Measurements from ENCODE around the gene GMDS. TPM values are rescaled to one million over a fixed set of nuclear protein-coding genes. Genes with fewer than 3 reads are reported as not detected.
A peak's percentile ranks its signal among the peaks of the same experiment; 100 is the strongest.

The GMDS gene
- total and polyA plus RNA-seq, 2 experiments from 2014 or later = 30.1 to 36.5 TPM

- Histone ChIP-seq H3K4me2 (peak overlapping the region; percentile 56), H3K27me3 (ENCODE audit: insufficient read depth) (no peaks in the 10 kb centered on the region), H3K79me2 (replicated peaks; ENCODE audit: insufficient read depth) (no peaks in the 10 kb centered on the region), H3K4me1 (ENCODE audit: insufficient read depth) (peaks cover 49% of the 10 kb centered on the region), H3K27ac (ENCODE audit: low read depth) (no peak overlapping the region), H3K4me3 (no peak overlapping the region), H2AFZ (no peak overlapping the region), H3F3A (replicated peaks; ENCODE audit: low read depth) (no peaks in the 10 kb centered on the region), H4K20me1 (replicated peaks; ENCODE audit: insufficient read depth) (no peaks in the 10 kb centered on the region), H3K36me3 (ENCODE audit: insufficient read depth) (no peaks in the 10 kb centered on the region), H3K9me2 (ENCODE audit: insufficient read depth) (no peaks in the 10 kb centered on the region)
- H3K27me3 Mint-ChIP-seq (ENCODE audit: insufficient read depth, low read depth, poor library complexity) = peaks cover 1% of the 10 kb centered on the region
- TF ChIP-seq NANOG (IDR thresholded peaks at IDR 0.05; ENCODE audit: borderline replicate concordance) = no peak
- no peak for TF ChIP-seq ZNF114 (CRISPR knock-in tag; IDR thresholded peaks at IDR 0.05)
- no peak for TF ChIP-seq CTCF (conservative IDR thresholded peaks at IDR 0.05; ENCODE audit: low read depth in 2 of 2)
- TF ChIP-seq STAT1 (IDR thresholded peaks at IDR 0.05; ENCODE audit: unreplicated experiment) = no peak
- no peak for TF ChIP-seq EZH2phosphoT487 (IDR thresholded peaks at IDR 0.05; ENCODE audit: unreplicated experiment)
- no peak for TF ChIP-seq EZH2 (IDR thresholded peaks at IDR 0.05; ENCODE audit: low read depth, unreplicated experiment)
- TF ChIP-seq JUNB (IDR thresholded peaks at IDR 0.05; ENCODE audit: unreplicated experiment) = no peak
- no peak for TF ChIP-seq POLR2AphosphoS5 (IDR thresholded peaks at IDR 0.05; ENCODE audit: low read depth)
- TF ChIP-seq, protein P1, sequence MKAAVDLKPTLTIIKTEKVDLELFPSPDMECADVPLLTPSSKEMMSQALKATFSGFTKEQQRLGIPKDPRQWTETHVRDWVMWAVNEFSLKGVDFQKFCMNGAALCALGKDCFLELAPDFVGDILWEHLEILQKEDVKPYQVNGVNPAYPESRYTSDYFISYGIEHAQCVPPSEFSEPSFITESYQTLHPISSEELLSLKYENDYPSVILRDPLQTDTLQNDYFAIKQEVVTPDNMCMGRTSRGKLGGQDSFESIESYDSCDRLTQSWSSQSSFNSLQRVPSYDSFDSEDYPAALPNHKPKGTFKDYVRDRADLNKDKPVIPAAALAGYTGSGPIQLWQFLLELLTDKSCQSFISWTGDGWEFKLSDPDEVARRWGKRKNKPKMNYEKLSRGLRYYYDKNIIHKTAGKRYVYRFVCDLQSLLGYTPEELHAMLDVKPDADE (IDR thresholded peaks at IDR 0.05) = no peak
- TF ChIP-seq, protein P2, sequence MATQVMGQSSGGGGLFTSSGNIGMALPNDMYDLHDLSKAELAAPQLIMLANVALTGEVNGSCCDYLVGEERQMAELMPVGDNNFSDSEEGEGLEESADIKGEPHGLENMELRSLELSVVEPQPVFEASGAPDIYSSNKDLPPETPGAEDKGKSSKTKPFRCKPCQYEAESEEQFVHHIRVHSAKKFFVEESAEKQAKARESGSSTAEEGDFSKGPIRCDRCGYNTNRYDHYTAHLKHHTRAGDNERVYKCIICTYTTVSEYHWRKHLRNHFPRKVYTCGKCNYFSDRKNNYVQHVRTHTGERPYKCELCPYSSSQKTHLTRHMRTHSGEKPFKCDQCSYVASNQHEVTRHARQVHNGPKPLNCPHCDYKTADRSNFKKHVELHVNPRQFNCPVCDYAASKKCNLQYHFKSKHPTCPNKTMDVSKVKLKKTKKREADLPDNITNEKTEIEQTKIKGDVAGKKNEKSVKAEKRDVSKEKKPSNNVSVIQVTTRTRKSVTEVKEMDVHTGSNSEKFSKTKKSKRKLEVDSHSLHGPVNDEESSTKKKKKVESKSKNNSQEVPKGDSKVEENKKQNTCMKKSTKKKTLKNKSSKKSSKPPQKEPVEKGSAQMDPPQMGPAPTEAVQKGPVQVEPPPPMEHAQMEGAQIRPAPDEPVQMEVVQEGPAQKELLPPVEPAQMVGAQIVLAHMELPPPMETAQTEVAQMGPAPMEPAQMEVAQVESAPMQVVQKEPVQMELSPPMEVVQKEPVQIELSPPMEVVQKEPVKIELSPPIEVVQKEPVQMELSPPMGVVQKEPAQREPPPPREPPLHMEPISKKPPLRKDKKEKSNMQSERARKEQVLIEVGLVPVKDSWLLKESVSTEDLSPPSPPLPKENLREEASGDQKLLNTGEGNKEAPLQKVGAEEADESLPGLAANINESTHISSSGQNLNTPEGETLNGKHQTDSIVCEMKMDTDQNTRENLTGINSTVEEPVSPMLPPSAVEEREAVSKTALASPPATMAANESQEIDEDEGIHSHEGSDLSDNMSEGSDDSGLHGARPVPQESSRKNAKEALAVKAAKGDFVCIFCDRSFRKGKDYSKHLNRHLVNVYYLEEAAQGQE (IDR thresholded peaks at IDR 0.05; ENCODE audit: unreplicated experiment) = no peak
- no peak for TF ChIP-seq CREB1 (CRISPR knock-in tag; IDR thresholded peaks at IDR 0.05; ENCODE audit: low read depth)
- TF ChIP-seq ZNF331 (CRISPR knock-in tag; IDR thresholded peaks at IDR 0.05; ENCODE audit: low read depth) = no peak
- TF ChIP-seq, protein P3, sequence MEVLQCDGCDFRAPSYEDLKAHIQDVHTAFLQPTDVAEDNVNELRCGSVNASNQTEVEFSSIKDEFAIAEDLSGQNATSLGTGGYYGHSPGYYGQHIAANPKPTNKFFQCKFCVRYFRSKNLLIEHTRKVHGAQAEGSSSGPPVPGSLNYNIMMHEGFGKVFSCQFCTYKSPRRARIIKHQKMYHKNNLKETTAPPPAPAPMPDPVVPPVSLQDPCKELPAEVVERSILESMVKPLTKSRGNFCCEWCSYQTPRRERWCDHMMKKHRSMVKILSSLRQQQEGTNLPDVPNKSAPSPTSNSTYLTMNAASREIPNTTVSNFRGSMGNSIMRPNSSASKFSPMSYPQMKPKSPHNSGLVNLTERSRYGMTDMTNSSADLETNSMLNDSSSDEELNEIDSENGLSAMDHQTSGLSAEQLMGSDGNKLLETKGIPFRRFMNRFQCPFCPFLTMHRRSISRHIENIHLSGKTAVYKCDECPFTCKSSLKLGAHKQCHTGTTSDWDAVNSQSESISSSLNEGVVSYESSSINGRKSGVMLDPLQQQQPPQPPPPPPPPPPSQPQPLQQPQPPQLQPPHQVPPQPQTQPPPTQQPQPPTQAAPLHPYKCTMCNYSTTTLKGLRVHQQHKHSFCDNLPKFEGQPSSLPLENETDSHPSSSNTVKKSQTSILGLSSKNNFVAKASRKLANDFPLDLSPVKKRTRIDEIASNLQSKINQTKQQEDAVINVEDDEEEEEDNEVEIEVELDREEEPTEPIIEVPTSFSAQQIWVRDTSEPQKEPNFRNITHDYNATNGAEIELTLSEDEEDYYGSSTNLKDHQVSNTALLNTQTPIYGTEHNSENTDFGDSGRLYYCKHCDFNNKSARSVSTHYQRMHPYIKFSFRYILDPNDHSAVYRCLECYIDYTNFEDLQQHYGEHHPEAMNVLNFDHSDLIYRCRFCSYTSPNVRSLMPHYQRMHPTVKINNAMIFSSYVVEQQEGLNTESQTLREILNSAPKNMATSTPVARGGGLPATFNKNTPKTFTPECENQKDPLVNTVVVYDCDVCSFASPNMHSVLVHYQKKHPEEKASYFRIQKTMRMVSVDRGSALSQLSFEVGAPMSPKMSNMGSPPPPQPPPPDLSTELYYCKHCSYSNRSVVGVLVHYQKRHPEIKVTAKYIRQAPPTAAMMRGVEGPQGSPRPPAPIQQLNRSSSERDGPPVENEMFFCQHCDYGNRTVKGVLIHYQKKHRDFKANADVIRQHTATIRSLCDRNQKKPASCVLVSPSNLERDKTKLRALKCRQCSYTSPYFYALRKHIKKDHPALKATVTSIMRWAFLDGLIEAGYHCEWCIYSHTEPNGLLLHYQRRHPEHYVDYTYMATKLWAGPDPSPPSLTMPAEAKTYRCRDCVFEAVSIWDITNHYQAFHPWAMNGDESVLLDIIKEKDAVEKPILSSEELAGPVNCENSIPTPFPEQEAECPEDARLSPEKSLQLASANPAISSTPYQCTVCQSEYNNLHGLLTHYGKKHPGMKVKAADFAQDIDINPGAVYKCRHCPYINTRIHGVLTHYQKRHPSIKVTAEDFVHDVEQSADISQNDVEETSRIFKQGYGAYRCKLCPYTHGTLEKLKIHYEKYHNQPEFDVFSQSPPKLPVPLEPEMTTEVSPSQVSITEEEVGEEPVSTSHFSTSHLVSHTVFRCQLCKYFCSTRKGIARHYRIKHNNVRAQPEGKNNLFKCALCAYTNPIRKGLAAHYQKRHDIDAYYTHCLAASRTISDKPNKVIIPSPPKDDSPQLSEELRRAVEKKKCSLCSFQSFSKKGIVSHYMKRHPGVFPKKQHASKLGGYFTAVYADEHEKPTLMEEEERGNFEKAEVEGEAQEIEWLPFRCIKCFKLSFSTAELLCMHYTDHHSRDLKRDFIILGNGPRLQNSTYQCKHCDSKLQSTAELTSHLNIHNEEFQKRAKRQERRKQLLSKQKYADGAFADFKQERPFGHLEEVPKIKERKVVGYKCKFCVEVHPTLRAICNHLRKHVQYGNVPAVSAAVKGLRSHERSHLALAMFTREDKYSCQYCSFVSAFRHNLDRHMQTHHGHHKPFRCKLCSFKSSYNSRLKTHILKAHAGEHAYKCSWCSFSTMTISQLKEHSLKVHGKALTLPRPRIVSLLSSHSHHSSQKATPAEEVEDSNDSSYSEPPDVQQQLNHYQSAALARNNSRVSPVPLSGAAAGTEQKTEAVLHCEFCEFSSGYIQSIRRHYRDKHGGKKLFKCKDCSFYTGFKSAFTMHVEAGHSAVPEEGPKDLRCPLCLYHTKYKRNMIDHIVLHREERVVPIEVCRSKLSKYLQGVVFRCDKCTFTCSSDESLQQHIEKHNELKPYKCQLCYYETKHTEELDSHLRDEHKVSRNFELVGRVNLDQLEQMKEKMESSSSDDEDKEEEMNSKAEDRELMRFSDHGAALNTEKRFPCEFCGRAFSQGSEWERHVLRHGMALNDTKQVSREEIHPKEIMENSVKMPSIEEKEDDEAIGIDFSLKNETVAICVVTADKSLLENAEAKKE (CRISPR knock-in tag; IDR thresholded peaks at IDR 0.05) = no peak
- H3K27ac Mint-ChIP-seq = no peak overlapping the region
- no peaks in the 10 kb centered on the region for H3K36me3 Mint-ChIP-seq (ENCODE audit: low read depth)
- DNase-seq (ENCODE audit: low spot score) (peak; percentile 43), ATAC-seq (peak; percentile 17; the same call in 2 of the 3 replicates)
- peaks cover 54% of the 10 kb centered on the region for H3K4me1 Mint-ChIP-seq
- H3K9me3 Mint-ChIP-seq = no peaks in the 10 kb centered on the region
- H3K4me3 Mint-ChIP-seq = 0 out of 3 replicates have a peak overlapping the region, but pooled peaks have one; percentile 11
These were observed 374.5 kb downstream of the GMDS start for GRCh38 chr6:1870932-1871331.
